HG03039 (cell line): ENCODE data around the gene TTC39C.

ENCODE experiments used
- ATAC-seq: cut with Tn5 transposase; IDR thresholded peaks from one replicate; pipeline ENCODE4 v1.9.1; 2021; ENCODE audit warnings: mild to moderate bottlenecking, moderate library complexity; ENCODE audit not compliant: unreplicated experiment

The TTC39C gene

GRCh38 chr18:24014062-24014985 is at the start of gene TTC39C:
TTC39C (plus strand) TSS chr18:24014754; CDS start chr18:24014872, 118 bp downstream.
- ATAC-seq: peak; percentile 39

DNA sequence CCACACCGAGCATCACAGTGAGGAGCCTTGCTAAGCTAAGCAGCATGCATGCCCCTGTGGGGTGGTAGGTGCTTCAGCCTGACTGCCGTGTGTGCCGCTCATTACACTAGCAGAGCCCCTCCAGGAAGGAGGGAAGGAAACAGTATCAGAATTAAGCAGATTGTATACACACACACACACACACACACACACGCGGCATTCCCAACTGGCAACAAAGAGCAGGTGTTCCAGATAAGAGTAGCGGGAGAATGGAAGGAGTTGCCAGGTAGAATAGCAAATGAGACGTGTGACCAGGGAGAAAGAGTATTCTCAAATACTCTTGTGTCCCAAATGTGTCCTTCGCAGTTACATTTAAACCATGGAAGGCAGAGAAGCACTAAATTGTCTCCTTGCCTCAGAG is 47.6 kb upstream of the TTC39C start:
- no peak for ATAC-seq

- no peak for ATAC-seq
These were observed 47.0 kb upstream of the TTC39C start for GRCh38 chr18:23967321-23968089.

- ATAC-seq: no peak
These were observed 45.6 kb upstream of the TTC39C start for GRCh38 chr18:23968638-23969604.

GRCh38 chr18:23969664-23970063 is 44.9 kb upstream of the TTC39C start:
- no peak for ATAC-seq

DNA sequence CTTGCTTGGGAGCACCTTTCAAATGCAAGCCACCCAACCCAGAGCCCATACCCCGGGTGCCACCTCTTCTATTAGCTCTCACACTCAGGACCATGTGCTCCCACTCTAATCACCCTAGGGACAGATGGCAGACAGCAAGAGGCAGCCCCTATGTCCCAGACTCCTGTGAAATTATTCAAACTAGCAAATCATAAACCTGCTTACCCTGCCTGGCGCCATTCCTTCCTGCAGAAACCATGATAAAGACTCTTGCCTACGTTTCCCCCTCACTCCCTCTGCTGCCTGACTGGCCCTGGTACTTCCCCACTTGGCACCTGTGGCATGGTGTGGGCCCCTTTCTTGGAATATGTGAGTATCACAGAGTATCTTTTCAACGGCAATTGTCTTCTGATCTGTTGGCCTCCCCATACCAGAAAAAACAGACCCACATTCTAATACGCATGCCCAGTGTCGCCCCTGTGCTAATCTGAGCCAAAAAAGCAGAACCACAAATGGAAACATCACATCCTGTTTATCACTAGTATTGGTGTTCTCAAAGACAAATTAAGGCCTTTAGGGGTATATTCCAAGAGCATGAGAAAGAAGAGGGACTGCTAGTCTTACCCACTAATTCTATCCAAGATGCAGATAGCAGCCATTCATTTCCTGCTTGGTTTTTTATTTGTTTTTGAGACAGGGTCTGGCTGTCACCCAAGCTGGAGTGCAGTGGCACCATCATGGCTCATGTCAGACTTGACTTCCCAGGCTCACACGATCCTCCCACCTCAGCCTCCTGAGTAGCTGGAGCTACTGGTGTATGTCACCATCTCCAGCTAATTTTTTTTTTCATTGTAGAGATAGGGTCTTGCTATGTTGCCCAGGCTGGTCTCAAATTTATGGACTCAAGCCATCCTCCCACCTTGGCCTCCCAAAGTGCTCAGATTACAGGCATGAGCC is 44.1 kb upstream of the TTC39C start:
- no peak for ATAC-seq

GRCh38 chr18:23971097-23971440 is 43.5 kb upstream of the TTC39C start:
- no peak for ATAC-seq

DNA sequence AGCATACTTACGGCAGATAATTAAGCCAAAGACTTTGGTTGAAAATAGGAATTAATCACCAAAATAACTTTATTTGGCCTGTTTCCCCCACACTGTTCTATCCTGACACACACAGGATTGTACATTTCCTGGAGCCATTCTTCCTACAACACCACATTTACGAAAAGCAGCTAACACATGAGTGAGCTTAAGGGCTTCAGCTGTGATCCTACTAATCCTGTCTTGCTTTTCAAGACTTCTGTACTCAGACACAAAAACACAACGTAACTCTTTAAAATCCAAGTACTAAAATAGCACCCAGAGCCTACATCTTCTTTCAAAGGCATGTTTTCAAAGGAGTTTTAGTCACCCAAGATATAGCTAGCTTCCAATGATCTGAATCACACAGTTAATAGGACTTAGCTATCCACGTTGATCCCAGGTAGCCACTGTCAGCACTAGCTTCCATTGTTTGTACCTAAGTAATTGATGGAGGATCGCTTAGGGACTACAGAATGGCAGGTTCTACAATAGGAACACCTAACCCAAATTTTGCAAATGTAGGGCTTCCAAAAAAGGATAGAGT is 42.8 kb upstream of the TTC39C start:
- no peak for ATAC-seq

DNA sequence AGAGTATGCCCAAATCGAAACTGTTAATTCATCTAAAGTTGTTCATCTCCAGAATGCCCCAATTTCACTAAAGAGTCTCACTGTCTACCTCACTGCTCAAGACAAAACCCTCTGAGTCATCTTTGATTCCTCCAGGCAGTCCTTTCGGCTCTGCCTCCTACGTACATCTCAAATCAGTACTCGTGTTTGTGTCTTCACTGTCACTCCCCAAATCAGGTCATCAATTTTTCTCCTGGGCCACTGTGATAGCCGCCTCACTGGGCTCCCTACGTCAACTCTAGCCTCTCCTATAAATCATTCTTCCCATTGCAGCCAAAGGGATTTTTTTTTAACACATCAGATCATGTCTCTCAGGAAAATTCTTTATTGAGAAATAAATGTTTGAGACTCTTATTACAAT is 42.1 kb upstream of the TTC39C start:
- ATAC-seq: peak; percentile 85

DNA sequence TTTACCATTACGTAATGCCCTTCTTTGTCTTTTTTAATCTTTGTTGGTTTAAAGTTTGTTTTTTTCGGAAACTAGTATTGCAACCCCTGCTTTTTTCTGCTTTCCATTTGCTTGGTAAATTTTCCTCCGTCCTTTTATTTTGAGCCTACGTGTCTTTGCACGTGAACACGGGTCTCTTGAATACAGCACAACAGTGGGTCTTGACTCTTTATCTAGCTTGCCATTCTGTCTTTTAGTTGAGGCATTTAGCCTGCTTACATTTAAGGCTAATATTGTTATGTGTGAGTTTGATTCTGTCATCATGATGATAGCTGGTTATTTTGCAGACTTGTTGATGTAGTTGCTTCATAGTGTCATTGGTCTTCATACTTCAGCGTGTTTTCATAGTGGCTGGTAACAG is 37.5 kb upstream of the TTC39C start:
- ATAC-seq: no peak

DNA sequence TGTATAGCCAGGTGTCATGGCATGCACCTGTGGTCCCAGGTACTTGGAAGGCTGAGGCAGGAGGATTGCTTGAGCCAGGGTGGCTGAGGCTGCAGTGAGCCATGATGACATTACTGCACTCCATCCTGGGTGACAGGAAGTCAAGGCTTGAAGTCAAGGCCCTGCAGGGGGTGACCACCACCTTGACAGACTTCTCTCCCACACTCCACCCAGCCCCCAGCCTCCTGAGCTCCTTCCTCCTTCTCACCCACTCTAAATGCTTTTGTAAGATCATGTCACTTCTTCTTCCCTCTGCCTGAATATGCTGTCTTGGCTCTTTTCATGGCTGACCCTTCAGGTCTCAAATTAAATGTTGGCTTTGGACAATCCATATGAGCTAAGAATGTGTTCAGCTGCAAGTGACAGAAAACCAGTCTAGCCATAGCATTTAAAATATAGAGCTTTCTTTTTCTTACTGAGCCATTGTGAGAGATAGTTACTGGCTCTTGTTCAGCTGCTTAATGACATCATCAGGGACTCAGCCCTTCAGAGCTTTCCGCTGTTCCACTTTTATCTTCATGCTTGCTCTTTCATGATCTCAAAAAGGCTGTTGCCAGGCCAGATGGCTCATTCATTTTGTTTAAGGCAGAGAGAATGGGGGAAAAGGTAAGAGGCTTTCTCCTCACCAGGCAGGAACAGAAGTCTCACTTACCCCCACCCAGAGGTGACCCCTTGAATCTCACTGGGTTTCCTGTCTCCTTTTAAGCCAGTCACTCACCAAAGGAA is 36.7 kb upstream of the TTC39C start:
- ATAC-seq: no peak

DNA sequence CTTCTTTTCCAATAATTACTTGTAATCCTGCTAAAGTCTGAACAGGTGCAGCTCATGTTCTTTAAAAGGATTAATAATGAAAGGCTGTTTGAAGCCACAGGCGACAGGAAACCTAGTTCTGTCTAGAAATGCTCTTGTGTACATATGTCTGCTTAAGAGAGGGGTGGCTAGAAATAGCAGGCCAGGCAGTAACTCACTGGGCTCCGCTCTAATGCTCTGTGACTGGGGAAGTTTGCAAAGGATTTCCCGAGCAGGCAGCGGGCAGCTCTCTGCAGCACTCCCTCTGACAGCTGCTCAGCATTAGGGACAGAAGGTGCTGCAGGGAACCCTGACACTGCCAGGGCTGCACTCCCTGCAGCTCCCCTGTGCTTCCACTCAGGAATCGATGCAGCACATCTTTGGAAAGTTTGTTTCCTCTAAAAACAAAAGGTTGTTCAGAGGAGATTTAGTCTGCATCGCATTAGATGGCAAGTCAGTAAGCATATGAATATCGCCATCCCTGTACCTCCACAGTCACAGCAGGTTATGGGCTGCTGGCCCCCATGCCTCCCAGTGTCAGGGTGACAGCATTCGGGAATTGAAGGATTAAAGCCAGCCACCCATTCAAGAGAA is 33.1 kb upstream of the TTC39C start:
- ATAC-seq: peak; percentile 88

DNA sequence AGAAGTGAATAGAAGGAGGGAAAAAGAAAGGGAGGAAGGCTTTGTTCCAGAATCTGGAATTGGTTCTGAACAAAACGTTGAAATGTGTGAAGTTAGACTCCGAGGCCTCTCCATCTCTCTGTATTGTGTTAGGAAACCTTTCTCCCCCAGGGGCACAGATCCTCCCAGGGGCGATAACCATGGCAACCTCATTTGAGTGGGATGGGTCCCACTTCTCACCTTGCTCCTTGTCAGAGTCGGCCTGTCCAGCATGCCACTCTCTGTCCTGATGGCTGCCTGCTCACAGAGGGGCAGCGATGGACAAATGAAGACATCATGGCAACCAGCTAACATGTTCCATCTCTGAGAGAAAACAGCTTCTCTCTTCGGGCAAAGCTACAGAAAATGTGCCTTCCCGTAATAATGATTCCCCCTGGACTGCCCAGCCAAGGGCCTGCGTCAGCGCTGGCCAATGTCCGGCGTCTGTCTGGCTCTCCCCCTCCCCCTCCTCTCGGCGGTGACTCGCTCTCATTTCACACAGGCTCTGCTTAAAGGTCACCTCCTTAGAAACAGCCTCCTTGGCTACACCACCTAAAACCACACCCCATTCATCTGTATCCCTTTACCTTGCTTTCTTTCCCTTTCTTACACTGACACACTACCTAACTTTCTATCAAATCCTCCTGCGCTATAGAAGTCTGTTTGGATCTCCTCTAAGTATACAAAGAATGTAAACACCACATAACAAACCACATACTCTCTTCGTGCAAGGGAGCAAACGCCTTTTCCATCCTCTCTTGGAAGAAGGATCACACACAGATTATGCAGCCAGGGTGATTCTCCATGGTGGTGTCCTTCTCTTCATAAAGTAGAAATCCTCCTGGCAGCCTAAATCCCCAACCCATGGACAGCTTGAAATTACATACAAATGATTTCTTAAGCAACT is 32.1 kb upstream of the TTC39C start:
- ATAC-seq: no peak

- no peak for ATAC-seq
These were observed 31.4 kb upstream of the TTC39C start for GRCh38 chr18:23983112-23983511.

GRCh38 chr18:23986600-23987359 is 27.8 kb upstream of the TTC39C start:
- ATAC-seq: peak; percentile 73
